ENCODE results near the gene LSAMP. TPM values are rescaled to one million over a fixed set of nuclear protein-coding genes. Genes with fewer than 3 reads are reported as not detected.
"Not testable (repeated sequence)": the region's sequence is repeated elsewhere in the genome, so short reads cannot be mapped to it uniquely, and the experiment has no call there.

The LSAMP gene
- total RNA-seq, 1 experiment from 2014 or later = not detected

- Mint-ChIP-seq H3K27ac (ENCODE audit: unreplicated experiment) (no peak overlapping the region), H3K36me3 (ENCODE audit: insufficient read depth, unreplicated experiment) (no peaks in the 10 kb centered on the region), H3K4me1 (ENCODE audit: low read depth, unreplicated experiment) (no peaks in the 10 kb centered on the region), H3K9me3 (ENCODE audit: unreplicated experiment) (no peaks in the 10 kb centered on the region), H3K4me3 (ENCODE audit: unreplicated experiment) (no peak overlapping the region), H3K27me3 (ENCODE audit: insufficient read depth, unreplicated experiment) (peaks cover 5% of the 10 kb centered on the region)
- no peaks in the 10 kb centered on the region for H3K36me3 ChIP-seq (ENCODE audit: control insufficient read depth, insufficient read depth, low read length)
- intact Hi-C loops (cut with micrococcal nuclease; ENCODE audit: unreplicated experiment) = no loop called here
- no peaks in the 10 kb centered on the region for H3K27me3 ChIP-seq (replicated peaks; ENCODE audit: control insufficient read depth, insufficient read depth, low read length)
- DNase-seq = no peak
- H3K4me1 ChIP-seq = no peaks in the 10 kb centered on the region
- no TSS peak for BruUV-seq (replicated peaks)
- no peaks in the 10 kb centered on the region for H3K9me3 ChIP-seq
- ChIA-PET POLR2A (no interaction called here), CTCF (no interaction called here)
- no peak overlapping the region for H3K4me3 ChIP-seq (ENCODE audit: low read depth, low read length)
- TF ChIP-seq CTCF (IDR thresholded peaks at IDR 0.05; ENCODE audit: insufficient read depth in 1 of 2, low read depth in 1 of 2, low read length in 1 of 2, severe bottlenecking in 1 of 2, unreplicated experiment in 1 of 2) = no peak
Observed at GRCh38 chr3:116226266-116226665, 219.0 kb downstream of the LSAMP start.

DNA sequence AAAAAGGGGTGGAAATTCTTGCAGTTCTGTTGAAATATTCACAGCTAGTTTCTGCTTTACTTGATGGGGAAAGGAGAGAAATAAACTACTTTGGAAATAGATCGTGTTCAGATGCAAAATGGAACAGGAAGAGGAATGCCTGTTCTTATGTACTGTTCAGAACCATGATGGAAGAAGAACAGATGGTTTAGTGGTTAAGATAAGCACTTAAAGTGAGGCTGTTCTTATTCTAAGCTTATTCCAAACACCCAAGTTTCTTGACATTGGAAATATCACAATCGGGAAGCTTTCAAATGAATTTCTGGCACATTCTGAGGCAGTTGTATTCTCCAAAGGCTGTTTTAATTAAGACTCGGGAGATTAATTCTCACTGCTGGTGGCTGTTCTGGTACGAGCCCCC, 228.5 kb downstream of the LSAMP start:
- BruUV-seq (replicated peaks) = no TSS peak

GRCh38 chr3:116211901-116212300, 233.4 kb downstream of the LSAMP start:
- no peak for TF ChIP-seq CTCF (IDR thresholded peaks at IDR 0.05; ENCODE audit: insufficient read depth in 1 of 2, low read depth in 1 of 2, low read length in 1 of 2, severe bottlenecking in 1 of 2, unreplicated experiment in 1 of 2)
- Histone ChIP-seq H3K9me3 (no peaks in the 10 kb centered on the region), H3K4me1 (no peaks in the 10 kb centered on the region), H3K27me3 (replicated peaks; ENCODE audit: control insufficient read depth, insufficient read depth, low read length) (no peaks in the 10 kb centered on the region), H3K4me3 (ENCODE audit: low read depth, low read length) (no peak overlapping the region), H3K36me3 (ENCODE audit: control insufficient read depth, insufficient read depth, low read length) (no peaks in the 10 kb centered on the region)
- Mint-ChIP-seq H3K27me3 (ENCODE audit: insufficient read depth, unreplicated experiment) (no peaks in the 10 kb centered on the region), H3K4me1 (ENCODE audit: low read depth, unreplicated experiment) (no peaks in the 10 kb centered on the region), H3K4me3 (ENCODE audit: unreplicated experiment) (no peak overlapping the region), H3K9me3 (ENCODE audit: unreplicated experiment) (no peaks in the 10 kb centered on the region), H3K36me3 (ENCODE audit: insufficient read depth, unreplicated experiment) (no peaks in the 10 kb centered on the region), H3K27ac (ENCODE audit: unreplicated experiment) (no peak overlapping the region)
- ChIA-PET CTCF (no interaction called here), POLR2A (no interaction called here)
- no peak for DNase-seq
- intact Hi-C loops (cut with micrococcal nuclease; ENCODE audit: unreplicated experiment) = no loop called here
- BruUV-seq (replicated peaks) = no TSS peak

More for the DNA sequence above, 228.5 kb downstream of the LSAMP start:
- Histone ChIP-seq H3K4me3 (ENCODE audit: low read depth, low read length) (no peak overlapping the region), H3K4me1 (no peaks in the 10 kb centered on the region), H3K36me3 (ENCODE audit: control insufficient read depth, insufficient read depth, low read length) (no peaks in the 10 kb centered on the region), H3K27me3 (replicated peaks; ENCODE audit: control insufficient read depth, insufficient read depth, low read length) (no peaks in the 10 kb centered on the region), H3K9me3 (no peaks in the 10 kb centered on the region)
- H3K4me3 Mint-ChIP-seq (ENCODE audit: unreplicated experiment) = no peak overlapping the region
- TF ChIP-seq CTCF (IDR thresholded peaks at IDR 0.05; ENCODE audit: insufficient read depth in 1 of 2, low read depth in 1 of 2, low read length in 1 of 2, severe bottlenecking in 1 of 2, unreplicated experiment in 1 of 2) = no peak
- H3K36me3 Mint-ChIP-seq (ENCODE audit: insufficient read depth, unreplicated experiment) = no peaks in the 10 kb centered on the region
- CTCF ChIA-PET = no interaction called here
- peaks cover 4% of the 10 kb centered on the region for H3K27me3 Mint-ChIP-seq (ENCODE audit: insufficient read depth, unreplicated experiment)
- intact Hi-C loops (cut with micrococcal nuclease; ENCODE audit: unreplicated experiment) = no loop called here
- H3K4me1 Mint-ChIP-seq (ENCODE audit: low read depth, unreplicated experiment) = no peaks in the 10 kb centered on the region
- H3K27ac Mint-ChIP-seq (ENCODE audit: unreplicated experiment) = no peak overlapping the region
- no peaks in the 10 kb centered on the region for H3K9me3 Mint-ChIP-seq (ENCODE audit: unreplicated experiment)
- no peak for DNase-seq
- POLR2A ChIA-PET = no interaction called here

GRCh38 chr3:116208830-116209229, 236.5 kb downstream of the LSAMP start:
- H3K27ac Mint-ChIP-seq (ENCODE audit: unreplicated experiment); H3K27me3 ChIP-seq (replicated peaks; ENCODE audit: control insufficient read depth, insufficient read depth, low read length); POLR2A ChIA-PET; H3K36me3 Mint-ChIP-seq (ENCODE audit: insufficient read depth, unreplicated experiment); H3K9me3 ChIP-seq; H3K27me3 Mint-ChIP-seq (ENCODE audit: insufficient read depth, unreplicated experiment); intact Hi-C loops (cut with micrococcal nuclease; ENCODE audit: unreplicated experiment); H3K4me1 ChIP-seq; H3K36me3 ChIP-seq (ENCODE audit: control insufficient read depth, insufficient read depth, low read length); H3K4me1 Mint-ChIP-seq (ENCODE audit: low read depth, unreplicated experiment); BruUV-seq (replicated peaks); H3K9me3 Mint-ChIP-seq (ENCODE audit: unreplicated experiment): not testable (repeated sequence)
- DNase-seq = peak; percentile 10 to 42
- peak overlapping the region; percentile 16; the same call in 1 of the 2 replicates for H3K4me3 ChIP-seq (ENCODE audit: low read depth, low read length)
- peak overlapping the region; percentile 78 for H3K4me3 Mint-ChIP-seq (ENCODE audit: unreplicated experiment)
- CTCF ChIA-PET = interaction anchor here (1.1 kb wide), 1 partner anchor 8 kb away, joined by 3 read pairs; no protein-coding TSS in a partner anchor

Measured in Caco-2 (cell line).